DMS79 treated with DMSO at 0.1 percent for 48 hours (cell line): ENCODE measurements around the gene EHMT1.

Experiments
- DNase-seq: peaks from one replicate; lab custom pipeline; 2025; lab: John Stamatoyannopoulos, UW

EHMT1 gene

GRCh38 chr9:137618105-137619067 lies at the start of gene EHMT1:
Gene EHMT1 (plus strand): TSS chr9:137619005. CDS start chr9:137619029, 24 bp downstream.
- DNase-seq: peak; percentile 80

GRCh38 chr9:137569609-137570203 lies 49.1 kb upstream of the EHMT1 start:
- DNase-seq: no peak

- no peak for DNase-seq
These were observed 48.2 kb upstream of the EHMT1 start for GRCh38 chr9:137570566-137570965.

GRCh38 chr9:137574192-137574591 lies 44.6 kb upstream of the EHMT1 start:
- no peak for DNase-seq

- no peak for DNase-seq
These were observed 43.5 kb upstream of the EHMT1 start for GRCh38 chr9:137575364-137575715.

- no peak for DNase-seq
These were observed 42.9 kb upstream of the EHMT1 start for GRCh38 chr9:137575716-137576411.

- DNase-seq: peak; percentile 75
These were observed 40.1 kb upstream of the EHMT1 start, which contains the start of gene DPH7 for GRCh38 chr9:137578518-137579258. Gene DPH7 (minus strand): TSS chr9:137578925. CDS start chr9:137578777, 148 bp downstream.

GRCh38 chr9:137579259-137579604 lies 39.6 kb upstream of the EHMT1 start:
- DNase-seq: no peak

- DNase-seq: no peak
These were observed 38.4 kb upstream of the EHMT1 start for GRCh38 chr9:137580209-137580953.

- DNase-seq: no peak
These were observed 37.9 kb upstream of the EHMT1 start for GRCh38 chr9:137580954-137581322.

- no peak for DNase-seq
These were observed 37.2 kb upstream of the EHMT1 start for GRCh38 chr9:137581361-137582285.

GRCh38 chr9:137582286-137582860 lies 36.4 kb upstream of the EHMT1 start:
- no peak for DNase-seq

- no peak for DNase-seq
These were observed 35.5 kb upstream of the EHMT1 start for GRCh38 chr9:137583347-137583746.

GRCh38 chr9:137583957-137584356 lies 34.8 kb upstream of the EHMT1 start:
- no peak for DNase-seq

GRCh38 chr9:137586854-137587253 lies 32.0 kb upstream of the EHMT1 start:
- no peak for DNase-seq

- DNase-seq: no peak
These were observed 30.5 kb upstream of the EHMT1 start for GRCh38 chr9:137588311-137588710.

- DNase-seq: no peak
These were observed 29.9 kb upstream of the EHMT1 start for GRCh38 chr9:137588891-137589290.

- no peak for DNase-seq
These were observed 29.2 kb upstream of the EHMT1 start for GRCh38 chr9:137589441-137590122.

- no peak for DNase-seq
These were observed 28.7 kb upstream of the EHMT1 start for GRCh38 chr9:137590123-137590468.
